Superior temporal gyrus (tissue), 1 donor: ENCODE results near the gene PIEZO2.

Source experiments
- DNase-seq: peaks from one replicate; pipeline ENCODE4 v3.0.0-alpha.2; 2016; ENCODE audit errors: extremely low spot score

The PIEZO2 gene

GRCh38 chr18:10791169-10791831 lies 358.1 kb downstream of the PIEZO2 start:
- DNase-seq: no peak

DNA sequence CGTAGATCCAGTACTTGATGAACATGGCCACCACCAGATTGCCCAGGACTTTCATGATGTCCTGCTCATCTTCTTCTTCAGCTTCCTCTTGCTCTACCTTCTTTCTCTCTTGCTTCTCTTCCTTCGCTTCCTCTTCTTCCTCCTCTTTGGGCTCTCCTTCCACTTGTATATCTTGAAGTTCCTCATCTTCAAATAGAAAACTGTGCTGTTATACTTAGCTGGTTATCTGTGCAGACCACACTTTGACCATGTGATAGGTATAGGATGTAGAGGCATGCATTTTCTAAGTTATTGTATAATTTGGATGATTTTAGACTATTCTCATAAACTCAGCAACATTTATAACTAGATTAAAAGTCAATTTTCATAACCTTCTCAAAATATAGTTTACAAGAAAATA lies 360.2 kb downstream of the PIEZO2 start:
- no peak for DNase-seq

DNA sequence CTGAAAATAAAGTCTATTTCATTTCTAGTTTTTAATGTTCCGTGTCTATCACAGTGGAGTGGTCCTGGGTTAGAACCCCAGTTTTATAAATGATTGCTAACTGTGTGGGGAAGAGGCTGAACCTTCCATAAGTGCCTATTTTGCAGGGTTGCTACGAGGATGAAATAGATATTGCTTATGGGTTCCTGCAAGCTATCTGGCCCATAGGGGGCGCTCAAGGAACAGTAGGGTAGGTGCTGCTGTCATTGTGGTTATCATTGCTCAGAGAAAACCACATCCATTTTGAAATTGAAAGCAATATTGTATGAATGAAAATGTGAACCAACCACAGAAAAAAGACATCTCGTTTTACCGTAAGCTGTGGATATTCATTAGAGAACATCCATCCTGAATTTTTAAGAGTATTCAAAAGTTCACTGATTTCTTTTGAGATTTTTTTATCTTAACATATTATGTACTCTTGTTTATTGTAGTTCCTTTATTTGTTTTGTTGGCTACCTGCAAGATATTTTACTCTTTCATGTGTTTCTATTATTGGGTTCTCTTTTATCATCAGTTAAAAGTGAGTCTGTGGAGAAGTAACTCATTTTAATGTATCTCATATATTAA lies 362.0 kb downstream of the PIEZO2 start:
- DNase-seq: peak; percentile 89

DNA sequence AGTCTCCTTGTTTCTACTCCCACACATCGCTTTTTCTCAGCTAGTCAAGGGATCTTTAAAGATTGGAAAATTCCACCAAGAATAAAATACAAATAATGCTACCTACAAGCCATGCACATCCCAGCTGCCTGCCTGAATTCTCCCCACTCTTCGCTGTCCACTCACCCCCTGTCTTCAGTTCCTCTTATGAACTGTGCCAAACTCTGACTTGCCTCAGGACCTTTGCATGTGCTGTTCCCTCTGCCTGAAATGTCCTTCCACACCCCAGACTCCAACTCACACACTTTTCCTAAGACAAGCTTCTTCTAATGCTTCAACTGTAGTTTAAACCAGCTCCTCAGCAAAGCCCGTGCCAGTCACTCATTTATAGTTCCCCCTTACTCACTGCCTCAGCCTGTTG lies 363.6 kb downstream of the PIEZO2 start:
- DNase-seq: no peak

GRCh38 chr18:10784596-10785202 lies 364.7 kb downstream of the PIEZO2 start:
- DNase-seq: no peak

DNA sequence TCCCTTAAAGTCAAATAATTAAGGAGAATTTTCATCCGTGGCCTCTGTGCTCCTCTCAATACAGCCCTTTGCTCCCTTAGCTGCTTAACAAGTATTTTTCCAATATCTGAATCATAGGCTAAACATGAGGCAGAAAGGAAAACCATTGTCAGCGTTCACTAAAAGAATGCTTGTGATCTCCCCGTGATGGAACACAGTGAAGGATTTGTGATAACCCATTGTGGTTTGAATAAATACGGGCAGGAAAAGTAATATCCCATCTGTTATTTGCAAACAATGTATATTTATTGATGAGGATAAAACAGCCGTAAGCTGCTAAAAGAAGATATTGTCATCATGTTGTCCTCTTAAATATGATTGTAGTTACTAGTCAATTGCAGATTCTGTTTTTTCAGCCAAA lies 365.4 kb downstream of the PIEZO2 start:
- DNase-seq: peak; percentile 80

GRCh38 chr18:10776493-10776892 lies 372.9 kb downstream of the PIEZO2 start:
- DNase-seq: no peak

GRCh38 chr18:10775026-10775425 lies 374.3 kb downstream of the PIEZO2 start:
- DNase-seq: no peak

GRCh38 chr18:10771053-10771709 lies 378.2 kb downstream of the PIEZO2 start:
- DNase-seq: no peak

DNA sequence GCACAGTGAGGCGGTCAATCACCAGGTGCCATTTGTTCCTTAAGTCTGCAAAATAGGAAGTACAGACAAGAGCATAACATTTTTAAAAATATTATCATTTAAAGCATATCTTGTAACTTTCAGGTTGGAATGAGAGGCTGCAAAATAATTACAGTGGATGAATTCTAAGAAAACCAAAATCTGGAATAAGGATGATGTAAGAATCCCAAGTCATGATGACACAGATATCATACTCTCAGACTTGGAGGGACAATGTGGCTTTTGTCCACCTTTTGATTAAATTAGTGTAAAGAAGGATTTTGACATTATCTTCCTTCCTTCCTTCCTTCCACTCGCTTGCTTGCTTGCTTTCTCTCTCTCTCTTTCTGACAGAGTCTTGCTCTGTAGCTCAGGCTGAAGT lies 379.1 kb downstream of the PIEZO2 start:
- no peak for DNase-seq

GRCh38 chr18:10768221-10768620 lies 381.1 kb downstream of the PIEZO2 start:
- no peak for DNase-seq

- DNase-seq: no peak
These were observed 381.7 kb downstream of the PIEZO2 start for GRCh38 chr18:10767658-10768057.

DNA sequence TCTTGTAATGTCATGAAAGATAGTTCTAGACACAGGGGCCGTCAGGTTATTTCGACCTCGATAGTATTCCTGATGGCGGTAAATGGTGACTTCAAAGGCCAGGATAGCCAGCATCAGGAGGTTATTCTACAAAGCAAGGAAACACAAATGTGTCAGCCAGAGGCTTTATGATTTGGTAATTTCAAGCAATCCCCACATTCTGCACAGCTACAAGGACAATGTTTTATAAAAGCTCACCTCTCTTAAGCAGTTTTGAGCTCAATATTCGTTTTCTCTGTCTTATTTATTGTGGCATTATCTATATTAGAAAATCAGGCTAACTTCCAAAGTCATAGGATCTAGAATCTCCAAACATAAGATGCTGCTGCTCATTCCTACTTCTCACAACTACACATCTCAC lies 388.4 kb downstream of the PIEZO2 start:
- no peak for DNase-seq

DNA sequence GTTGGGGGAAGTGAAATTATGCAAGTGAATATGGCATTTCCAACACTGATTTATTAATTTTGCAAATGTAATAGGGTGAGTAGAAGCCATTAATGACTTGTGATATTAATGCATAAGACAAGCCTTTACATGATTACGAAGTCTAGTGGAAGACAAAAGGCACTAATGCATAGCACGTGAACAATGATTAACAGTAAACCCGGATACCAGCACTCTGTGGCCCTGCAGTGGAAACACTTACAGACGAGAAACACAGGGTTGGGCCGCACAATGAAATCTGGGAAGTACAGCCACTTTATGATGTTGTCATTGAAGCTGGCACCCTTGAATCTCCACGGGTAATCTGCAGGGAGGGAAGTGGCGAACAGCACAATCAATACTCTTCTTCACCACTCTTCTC lies 390.1 kb downstream of the PIEZO2 start:
- DNase-seq: no peak

DNA sequence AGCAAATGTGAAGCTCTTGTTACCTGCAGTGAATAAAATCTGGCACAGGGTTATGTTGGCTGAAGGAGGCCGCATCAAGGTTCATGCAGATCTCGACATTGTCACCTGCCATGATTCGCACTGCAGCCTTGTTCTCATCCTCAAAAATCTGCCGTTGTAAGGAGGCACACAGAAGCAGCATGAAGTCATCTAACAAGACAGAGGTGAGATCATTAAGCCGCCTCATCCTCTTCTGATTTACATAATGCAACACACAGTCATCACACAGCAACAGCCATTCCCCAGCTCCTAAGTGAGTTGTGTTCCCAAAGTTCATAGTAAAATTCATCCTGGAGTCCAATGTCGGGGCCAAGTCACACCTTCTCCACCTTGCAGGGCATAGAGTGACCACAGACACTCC lies 391.4 kb downstream of the PIEZO2 start:
- no peak for DNase-seq

DNA sequence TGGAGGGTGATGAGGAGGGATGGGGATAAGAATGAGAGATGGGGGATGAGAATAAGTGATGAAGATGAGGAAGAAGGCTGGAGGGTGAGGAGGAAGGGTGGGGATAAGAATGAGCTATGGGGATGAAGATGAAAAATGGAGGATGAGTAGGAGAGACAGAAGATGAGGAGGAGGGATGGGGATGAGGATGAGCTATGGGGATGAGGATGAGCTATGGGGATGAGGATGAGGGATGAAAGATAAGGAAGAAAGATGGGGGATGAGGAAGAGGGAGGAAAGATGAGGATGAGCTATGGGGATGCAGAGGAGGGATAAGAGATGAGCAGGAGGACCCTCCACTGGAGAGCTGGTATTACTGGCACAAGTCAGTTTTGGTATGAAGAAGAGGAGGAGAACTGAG lies 392.0 kb downstream of the PIEZO2 start:
- DNase-seq: no peak

GRCh38 chr18:10755855-10756254 lies 393.5 kb downstream of the PIEZO2 start:
- no peak for DNase-seq

- DNase-seq: no peak
These were observed 395.2 kb downstream of the PIEZO2 start for GRCh38 chr18:10754128-10754527.

GRCh38 chr18:10752382-10752781 lies 397.0 kb downstream of the PIEZO2 start:
- no peak for DNase-seq

DNA sequence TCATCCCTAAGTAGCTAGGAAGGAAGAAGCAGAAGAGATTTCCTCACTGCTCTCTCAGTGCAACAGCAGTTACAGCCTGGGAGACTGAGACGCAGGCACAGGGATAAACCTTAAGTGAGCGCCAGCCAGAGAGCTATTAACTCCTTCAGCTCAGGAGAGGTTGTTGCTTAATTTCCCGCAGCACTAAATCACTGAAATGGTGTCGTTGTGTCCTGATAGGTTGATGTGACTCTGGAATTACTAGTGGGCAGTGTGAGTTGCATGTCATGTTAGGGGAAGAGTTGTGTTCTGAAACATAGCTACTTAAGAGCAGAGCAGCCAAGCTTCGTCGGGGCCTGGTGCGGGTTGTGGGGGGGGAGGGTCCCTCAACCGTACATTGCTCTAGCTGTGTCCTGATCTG lies 397.7 kb downstream of the PIEZO2 start:
- DNase-seq: no peak

GRCh38 chr18:10750191-10751035 lies 399.0 kb downstream of the PIEZO2 start:
- DNase-seq: peak; percentile 45

DNA sequence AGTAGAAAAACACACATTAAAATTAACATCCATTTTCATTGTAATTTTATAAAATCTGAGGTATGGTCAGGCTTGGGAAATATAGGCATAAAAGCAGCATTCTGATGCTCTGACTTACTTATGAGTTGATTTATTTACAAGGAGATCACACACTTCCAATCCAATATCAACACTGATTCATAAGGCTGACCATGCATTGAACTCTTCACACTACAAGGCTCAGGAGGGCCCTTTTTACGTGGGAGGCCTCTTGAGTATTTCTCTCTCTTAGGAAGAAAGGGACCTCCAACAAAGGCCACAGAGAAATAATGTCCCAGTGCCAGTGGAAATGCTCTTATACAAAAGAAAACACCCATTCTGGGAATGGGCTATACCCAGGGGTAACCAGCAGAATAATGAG lies 400.7 kb downstream of the PIEZO2 start:
- no peak for DNase-seq
